ENCODE results near the gene TRAM1L1. TPM values are rescaled to one million over a fixed set of nuclear protein-coding genes. Genes with fewer than 3 reads are reported as not detected.

The TRAM1L1 gene
- total RNA-seq = under 1 TPM in 3 of 4 donors, not detected in 1; 0.57 to 0.75 (median 0.59) TPM

DNA sequence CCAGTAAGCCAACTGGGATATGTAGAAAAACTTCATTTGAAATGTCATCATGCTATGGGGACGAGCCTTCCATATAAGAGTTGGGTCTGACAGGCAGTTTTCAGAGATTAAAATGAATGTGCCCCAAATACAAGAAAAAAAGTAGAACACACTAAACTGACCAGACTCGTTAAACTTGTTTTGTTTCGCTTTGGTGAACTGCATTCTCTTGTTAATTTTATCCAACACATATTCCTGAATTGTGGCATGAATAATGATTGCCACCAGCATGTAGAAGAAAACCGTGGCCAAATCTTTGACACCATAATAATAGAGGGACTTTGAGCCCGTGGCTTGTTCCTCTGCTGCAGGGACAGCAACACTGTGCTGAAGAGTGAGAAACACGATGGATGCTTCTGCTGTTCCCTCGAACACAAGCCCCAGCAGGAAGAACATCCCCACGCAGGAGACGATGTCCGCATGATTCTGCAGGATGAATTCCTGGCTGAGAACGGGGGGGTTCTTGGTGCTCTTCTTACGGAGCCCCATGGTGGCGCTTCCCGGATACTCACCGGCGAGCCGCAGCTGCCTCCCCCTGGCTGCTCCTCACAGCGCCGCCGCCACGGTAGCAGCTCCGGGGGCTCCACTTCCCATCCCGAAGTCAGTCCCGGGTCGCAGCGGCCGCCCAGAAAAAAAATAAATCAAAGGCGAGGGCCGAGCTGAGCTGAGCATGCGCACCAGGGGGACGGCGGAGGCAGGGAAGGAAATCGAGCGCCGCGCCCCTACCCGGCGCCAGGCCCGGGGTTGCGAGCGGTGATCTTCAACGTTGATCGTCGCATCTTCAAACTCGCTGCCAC lies at the start of gene TRAM1L1:
Gene TRAM1L1, minus strand, starts transcription at position 711 of the 836 bp plus-strand sequence. Its CDS starts 183 bp downstream, at position 528.
- H3K9me3 ChIP-seq = no peaks in the 10 kb centered on the region
- intact Hi-C loops (cut with DNase I) = no loop called here
- 7 to 14% methylated on average over 18 to 21 of the region's 45 CpGs for WGBS, 2 donors
- no peaks in the 10 kb centered on the region for H3K27me3 ChIP-seq
- DNase-seq = no peak
- peak within 1 kb of the TSS in 3 of 4 donors; percentile 34 to 58 (median 45) for H3K27ac ChIP-seq
- H3K4me1 ChIP-seq = peaks cover 0 to 17% (median 0%) of the 10 kb centered on the region in 3 donors
- H3K4me3 ChIP-seq = peak within 1 kb of the TSS; percentile 32 to 68 (median 56)
- no peaks in the 10 kb centered on the region for H3K36me3 ChIP-seq
- TF ChIP-seq POLR2A (IDR thresholded peaks at IDR 0.05) (no peak), CTCF (IDR thresholded peaks at IDR 0.05) (no peak)

GRCh38 chr4:117134386-117134785 lies 49.0 kb upstream of the TRAM1L1 start:
- no peak for TF ChIP-seq POLR2A (IDR thresholded peaks at IDR 0.05)
- TF ChIP-seq CTCF (IDR thresholded peaks at IDR 0.05) = peak in 5 of 6 experiments; percentile 10 to 38 (median 22)
- Histone ChIP-seq H3K4me1 (no peaks in the 10 kb centered on the region), H3K27ac (no peak overlapping the region), H3K27me3 (no peaks in the 10 kb centered on the region), H3K36me3 (no peaks in the 10 kb centered on the region), H3K4me3 (no peak overlapping the region), H3K9me3 (peaks cover 0 to 7% (median 0%) of the 10 kb centered on the region in 3 donors)
- intact Hi-C loops (cut with DNase I) = no loop called here
- WGBS, 2 donors = 3 to 9% methylated on average over 4 of the region's 4 CpGs
- no peak for DNase-seq

- no peaks in the 10 kb centered on the region for H3K4me1 ChIP-seq
- intact Hi-C loops (cut with DNase I) = no loop called here
- no peaks in the 10 kb centered on the region for H3K27me3 ChIP-seq
- no peak overlapping the region for H3K27ac ChIP-seq
- no peaks in the 10 kb centered on the region for H3K36me3 ChIP-seq
- H3K9me3 ChIP-seq = no peaks in the 10 kb centered on the region
- no peak for DNase-seq
- H3K4me3 ChIP-seq = no peak overlapping the region
- TF ChIP-seq POLR2A (IDR thresholded peaks at IDR 0.05) = no peak
- no peak for TF ChIP-seq CTCF (IDR thresholded peaks at IDR 0.05)
Measured at GRCh38 chr4:117096886-117097285, 11.5 kb upstream of the TRAM1L1 start.

- Histone ChIP-seq H3K27ac (no peak overlapping the region), H3K36me3 (no peaks in the 10 kb centered on the region), H3K9me3 (no peaks in the 10 kb centered on the region), H3K27me3 (no peaks in the 10 kb centered on the region), H3K4me3 (no peak overlapping the region), H3K4me1 (no peaks in the 10 kb centered on the region)
- no peak for DNase-seq
- intact Hi-C loops (cut with DNase I) = no loop called here
- TF ChIP-seq CTCF (IDR thresholded peaks at IDR 0.05) = no peak
- no peak for TF ChIP-seq POLR2A (IDR thresholded peaks at IDR 0.05)
- WGBS, 2 donors = 72 to 80% methylated on average over 5 of the region's 5 CpGs
Measured at GRCh38 chr4:117096462-117096861, 11.1 kb upstream of the TRAM1L1 start.

GRCh38 chr4:117093571-117093970 lies 8.2 kb upstream of the TRAM1L1 start:
- no peaks in the 10 kb centered on the region for H3K4me1 ChIP-seq
- no peaks in the 10 kb centered on the region for H3K9me3 ChIP-seq
- TF ChIP-seq CTCF (IDR thresholded peaks at IDR 0.05) = no peak
- no peak for TF ChIP-seq POLR2A (IDR thresholded peaks at IDR 0.05)
- intact Hi-C loops (cut with DNase I) = no loop called here
- H3K36me3 ChIP-seq = no peaks in the 10 kb centered on the region
- H3K27me3 ChIP-seq = no peaks in the 10 kb centered on the region
- DNase-seq = no peak
- no peak overlapping the region for H3K27ac ChIP-seq
- H3K4me3 ChIP-seq = no peak overlapping the region
